H9 (cell line): ENCODE measurements around the gene RBFOX2. TPM values are rescaled to one million over a fixed set of nuclear protein-coding genes. Genes with fewer than 3 reads are reported as not detected.
A peak's percentile ranks its signal among the peaks of the same experiment; 100 is the strongest.

Experiments
- DNase-seq: peaks from one replicate; pipeline ENCODE4 v3.0.0-alpha.2; 2017
- H2AFZ ChIP-seq: one replicate; pipeline ENCODE4 v1.6.1; 2013; ENCODE audit warnings: mild to moderate bottlenecking, low read length, control low read depth, moderate library complexity
- H2AK5ac ChIP-seq: 2 replicates; pipeline ENCODE4 v1.6.1; 2013; ENCODE audit warnings: low read length, control low read depth, mixed read lengths; ENCODE audit not compliant: insufficient read length
- H2BK120ac ChIP-seq: one replicate; pipeline ENCODE4 v1.6.1; 2013; ENCODE audit warnings: low read depth, mild to moderate bottlenecking, low read length, control low read depth, inconsistent platforms; ENCODE audit not compliant: poor library complexity, severe bottlenecking
- H2BK12ac ChIP-seq: 2 replicates; pipeline ENCODE4 v1.6.1; 2013; ENCODE audit warnings: low read length, control low read depth, mixed read lengths, low read depth; ENCODE audit not compliant: insufficient read length
- H2BK15ac ChIP-seq: 2 replicates; pipeline ENCODE4 v1.6.1; 2013; ENCODE audit warnings: low read depth, low read length, control low read depth
- H2BK20ac ChIP-seq: one replicate; pipeline ENCODE4 v1.6.1; 2013; ENCODE audit warnings: low read depth, mild to moderate bottlenecking, low read length, control low read depth, inconsistent platforms; ENCODE audit not compliant: poor library complexity, severe bottlenecking
- H2BK5ac ChIP-seq: 2 replicates; pipeline ENCODE4 v1.6.1; 2013; ENCODE audit warnings: low read length, control low read depth, mixed read lengths; ENCODE audit not compliant: insufficient read length
- H3K14ac ChIP-seq: 2 replicates; pipeline ENCODE4 v1.6.1; 2013; ENCODE audit warnings: low read length, control low read depth; ENCODE audit not compliant: insufficient read depth
- H3K18ac ChIP-seq: 2 replicates; pipeline ENCODE4 v1.6.1; 2013; ENCODE audit warnings: low read depth, mild to moderate bottlenecking, mixed read lengths, low read length, control low read depth; ENCODE audit not compliant: insufficient read length
- H3K23ac ChIP-seq: 2 replicates; pipeline ENCODE4 v1.6.1; 2013; ENCODE audit warnings: low read length, control low read depth, mixed read lengths, low read depth; ENCODE audit not compliant: insufficient read length
- H3K23me2 ChIP-seq: 2 replicates; pipeline ENCODE4 v1.6.1; 2013; ENCODE audit warnings: low read depth, mild to moderate bottlenecking, mixed read lengths, low read length, control low read depth; ENCODE audit not compliant: insufficient read length, poor library complexity, severe bottlenecking
- H3K27ac ChIP-seq: 2 replicates; pipeline ENCODE4 v1.5.1; 2013; ENCODE audit warnings: low read length, control low read depth, mixed read lengths, low read depth; ENCODE audit not compliant: insufficient read length
- H3K27me3 ChIP-seq: 2 replicates; pipeline ENCODE4 v1.6.1; 2013; ENCODE audit warnings: low read length, control low read depth, inconsistent platforms; ENCODE audit not compliant: insufficient read depth
- H3K4ac ChIP-seq: 2 replicates; pipeline ENCODE4 v1.6.1; 2013; ENCODE audit warnings: low read depth, mild to moderate bottlenecking, control low read depth, inconsistent platforms, low read length, moderate library complexity
- H3K4me1 ChIP-seq: 2 replicates; pipeline ENCODE4 v1.6.1; 2013; ENCODE audit warnings: low read length, control low read depth, inconsistent platforms; ENCODE audit not compliant: insufficient read depth
- H3K4me2 ChIP-seq: 2 replicates; pipeline ENCODE4 v1.6.1; 2013; ENCODE audit warnings: low read length, control low read depth, mixed read lengths; ENCODE audit not compliant: insufficient read length, insufficient read depth
- H3K56ac ChIP-seq: 2 replicates; pipeline ENCODE4 v1.6.1; 2013; ENCODE audit warnings: low read depth, mild to moderate bottlenecking, mixed read lengths, low read length, control low read depth; ENCODE audit not compliant: insufficient read length
- H3K79me1 ChIP-seq: 2 replicates; pipeline ENCODE4 v1.6.1; 2013; ENCODE audit warnings: low read depth, mild to moderate bottlenecking, moderate library complexity, low read length, control low read depth, inconsistent platforms; ENCODE audit not compliant: insufficient read depth, poor library complexity, severe bottlenecking
- H3K79me2 ChIP-seq: 2 replicates; pipeline ENCODE4 v1.6.1; 2013; ENCODE audit warnings: low read length, control low read depth, inconsistent platforms; ENCODE audit not compliant: insufficient read depth
- H3K9ac ChIP-seq: 2 replicates; pipeline ENCODE4 v1.6.1; 2013; ENCODE audit warnings: low read length, control low read depth, mixed read lengths; ENCODE audit not compliant: insufficient read length; ENCODE audit errors: extremely low read depth
- H3K9me3 ChIP-seq: one replicate; pipeline ENCODE4 v1.6.1; 2013; ENCODE audit warnings: low read depth, low read length, inconsistent platforms; ENCODE audit not compliant: control insufficient read depth
- H3T11ph ChIP-seq: one replicate; pipeline ENCODE4 v1.6.1; 2013; ENCODE audit warnings: mild to moderate bottlenecking, low read length, control low read depth, inconsistent platforms
- H4K20me1 ChIP-seq: one replicate; pipeline ENCODE4 v1.6.1; 2013; ENCODE audit not compliant: control insufficient read depth, insufficient read length, insufficient read depth
- H4K5ac ChIP-seq: 2 replicates; pipeline ENCODE4 v1.6.1; 2013; ENCODE audit warnings: low read depth, mild to moderate bottlenecking, mixed read lengths, low read length, control low read depth; ENCODE audit not compliant: insufficient read length
- H4K8ac ChIP-seq: replicated peaks from 2 replicates; pipeline ENCODE4 v1.6.1; 2013; ENCODE audit warnings: low read length, control low read depth, mixed read lengths, low read depth; ENCODE audit not compliant: insufficient read length
- H4K91ac ChIP-seq: 2 replicates; pipeline ENCODE4 v1.6.1; 2013; ENCODE audit warnings: low read depth, mild to moderate bottlenecking, moderate library complexity, mixed read lengths, low read length, control low read depth; ENCODE audit not compliant: insufficient read length
- H3K27ac Mint-ChIP-seq, 3 experiments: 2 replicates in 2 of 3; 3 replicates in 1 of 3; pipeline ENCODE4 v1.8.0; 2020 to 2021; ENCODE audit warnings: mixed read lengths in 3 of 3, mild to moderate bottlenecking in 1 of 3, moderate library complexity in 1 of 3
- H3K27me3 Mint-ChIP-seq: 2 replicates; pipeline ENCODE4 v1.8.0; 2021; ENCODE audit warnings: low read depth, mild to moderate bottlenecking, moderate library complexity, mixed read lengths
- H3K36me3 Mint-ChIP-seq, 3 experiments: 2 replicates in 2 of 3; 3 replicates in 1 of 3; pipeline ENCODE4 v1.8.0; 2020 to 2021; ENCODE audit warnings: low read depth in 3 of 3, mixed read lengths in 3 of 3; ENCODE audit not compliant: insufficient read depth in 1 of 3
- H3K4me1 Mint-ChIP-seq, 2 experiments: 2 replicates each; pipeline ENCODE4 v1.8.0; 2020; ENCODE audit warnings: mixed read lengths in 2 of 2
- H3K4me3 Mint-ChIP-seq, 2 experiments: 2 replicates in 1 of 2; 3 replicates in 1 of 2; pipeline ENCODE4 v1.8.0; 2020 to 2021; ENCODE audit warnings: mild to moderate bottlenecking in 2 of 2, mixed read lengths in 2 of 2, moderate library complexity in 1 of 2
- H3K9me3 Mint-ChIP-seq, 2 experiments: 2 replicates in 1 of 2; 3 replicates in 1 of 2; pipeline ENCODE4 v1.8.0; 2020; ENCODE audit warnings: mild to moderate bottlenecking in 2 of 2, mixed read lengths in 2 of 2, moderate library complexity in 1 of 2
- CTCF ChIP-seq: fragments of 200-600 bp; sonication (generic); conservative IDR thresholded peaks from 3 replicates; pipeline ENCODE4 v1.8.0; 2021; ENCODE audit warnings: antibody characterized with exemption, mild to moderate bottlenecking
- WGBS: extraction: QIAGEN DNeasy Blood & Tissue Kit; methylation state at CpG from one replicate; pipeline ENCODE4 v1.1.7; 2013; ENCODE audit warnings: missing lambda C conversion rate, low lambda C conversion rate, mixed read lengths; ENCODE audit not compliant: insufficient read length; ENCODE audit errors: extremely low coverage; 5-methylcytosine and 5-hydroxymethylcytosine counted together
- total RNA-seq: library from RNA; stranded (reverse); gene quantifications from 2 replicates; pipeline ENCODE4 v1.2.1, GENCODE V29; 2021

The RBFOX2 gene
- total RNA-seq, 1 experiment from 2014 or later, result 84.7 TPM

- no CpG with 5 or more reads among the region's 3 CpGs for WGBS
- peak overlapping the region in 2 of 3 experiments; percentile 7 to 75; a peak in 3 of 7 replicates for H3K27ac Mint-ChIP-seq
- Histone ChIP-seq H3K9ac (no peak overlapping the region), H2BK5ac (no peak overlapping the region), H3T11ph (no peak overlapping the region), H2BK15ac (no peak overlapping the region), H3K4ac (no peak overlapping the region), H3K23ac (no peak overlapping the region), H4K8ac (no peak overlapping the region), H4K91ac (no peak overlapping the region), H3K79me2 (peaks cover 3% of the 10 kb centered on the region; the same call in 1 of the 2 replicates), H3K79me1 (no peaks in the 10 kb centered on the region), H3K27me3 (no peaks in the 10 kb centered on the region), H3K4me1 (no peaks in the 10 kb centered on the region; the same call in none of the 2 replicates), H2AK5ac (no peak overlapping the region), H4K20me1 (no peaks in the 10 kb centered on the region), H3K18ac (no peak overlapping the region), H3K27ac (no peak overlapping the region), H4K5ac (no peak overlapping the region), H2BK120ac (no peak overlapping the region), H3K14ac (no peak overlapping the region), H3K23me2 (no peaks in the 10 kb centered on the region), H3K56ac (no peak overlapping the region), H3K9me3 (no peaks in the 10 kb centered on the region), H3K4me2 (no peak overlapping the region), H2AFZ (no peak overlapping the region), H2BK12ac (no peak overlapping the region), H2BK20ac (no peak overlapping the region)
- no peak for TF ChIP-seq CTCF
- no peaks in the 10 kb centered on the region for H3K36me3 Mint-ChIP-seq
- no peaks in the 10 kb centered on the region; a peak in 1 of 5 replicates for H3K9me3 Mint-ChIP-seq
- no peaks in the 10 kb centered on the region for H3K27me3 Mint-ChIP-seq
- peaks cover 42 to 52% of the 10 kb centered on the region in 2 experiments for H3K4me1 Mint-ChIP-seq
- DNase-seq, result no peak
- H3K4me3 Mint-ChIP-seq, result peak overlapping the region in 1 of 2 experiments; percentile 15; a peak in 2 of 5 replicates
Measured at GRCh38 chr22:35971456-35972119, 57.0 kb downstream of the RBFOX2 start.
